Keratinocyte (primary cell): ENCODE measurements around the gene EYS. TPM values are rescaled to one million over a fixed set of nuclear protein-coding genes. Genes with fewer than 3 reads are reported as not detected.

Experiments
- DNase-seq: peaks from one replicate; pipeline ENCODE4 v3.0.0-alpha.2; 2011; ENCODE audit warnings: low read depth, missing footprints, low spot score
- FAIRE-seq: peaks from 2 replicates; lab custom pipeline; 2011; peaks lifted over from hg19 to GRCh38; lab: Jason Lieb, UNC
- H2AFZ ChIP-seq: 2 replicates; pipeline ENCODE4 v1.6.0; 2012; ENCODE audit warnings: low read length, control low read depth, inconsistent platforms; ENCODE audit not compliant: control insufficient read depth
- H3K27ac ChIP-seq: 2 replicates; pipeline ENCODE4 v1.5.1; 2011; ENCODE audit warnings: low read length; ENCODE audit not compliant: control insufficient read depth, insufficient read depth
- H3K27me3 ChIP-seq: 3 replicates; pipeline ENCODE4 v1.6.0; 2011; ENCODE audit warnings: low read length; ENCODE audit not compliant: control insufficient read depth, insufficient read depth; ENCODE audit errors: extremely low read depth
- H3K36me3 ChIP-seq, 2 experiments: 2 replicates in 1 of 2; 3 replicates in 1 of 2; pipeline ENCODE4 v1.5.1; 2011; ENCODE audit warnings: low read length in 2 of 2, mild to moderate bottlenecking in 1 of 2; ENCODE audit not compliant: control insufficient read depth in 2 of 2, insufficient read depth in 2 of 2; ENCODE audit errors: extremely low read depth in 1 of 2
- H3K4me1 ChIP-seq: 3 replicates; pipeline ENCODE4 v1.5.1; 2011; ENCODE audit warnings: low read length; ENCODE audit not compliant: control insufficient read depth, insufficient read depth; ENCODE audit errors: extremely low read depth
- H3K4me2 ChIP-seq: 3 replicates; pipeline ENCODE4 v1.6.0; 2011; ENCODE audit warnings: low read depth, low read length; ENCODE audit not compliant: control insufficient read depth, insufficient read depth; ENCODE audit errors: extremely low read depth
- H3K4me3 ChIP-seq, 3 experiments: fragments of 200-600 bp in 1 of 3; sonication (generic) in 1 of 3; 2 replicates in 2 of 3; 3 replicates in 1 of 3; pipeline ENCODE4 v1.5.1; 2011 to 2016; ENCODE audit warnings: low read length in 3 of 3, mild to moderate bottlenecking in 3 of 3, control low read depth in 2 of 3, inconsistent platforms in 1 of 3, low read depth in 1 of 3, mixed read lengths in 1 of 3, mixed run types in 1 of 3, moderate library complexity in 1 of 3; ENCODE audit not compliant: control insufficient read depth in 2 of 3, insufficient read depth in 2 of 3; ENCODE audit errors: extremely low read depth in 1 of 3
- H3K79me2 ChIP-seq: 2 replicates; pipeline ENCODE4 v1.6.0; 2012; ENCODE audit warnings: low read length; ENCODE audit not compliant: control insufficient read depth, insufficient read depth
- H3K9ac ChIP-seq: 3 replicates; pipeline ENCODE4 v1.6.0; 2011; ENCODE audit warnings: low read length; ENCODE audit not compliant: control insufficient read depth, insufficient read depth; ENCODE audit errors: extremely low read depth
- H3K9me1 ChIP-seq: 3 replicates; pipeline ENCODE4 v1.6.0; 2011; ENCODE audit warnings: low read length; ENCODE audit not compliant: control insufficient read depth, insufficient read depth; ENCODE audit errors: extremely low read depth
- H3K9me3 ChIP-seq: 2 replicates; pipeline ENCODE4 v1.5.1; 2012; ENCODE audit warnings: low read depth, low read length; ENCODE audit not compliant: control insufficient read depth
- H4K20me1 ChIP-seq: 3 replicates; pipeline ENCODE4 v1.6.0; 2011; ENCODE audit warnings: low read length; ENCODE audit not compliant: control insufficient read depth, insufficient read depth; ENCODE audit errors: extremely low read depth
- EZH2 ChIP-seq: IDR thresholded peaks from one replicate; pipeline ENCODE4 v1.6.1; 2012; ENCODE audit warnings: inconsistent platforms, mild to moderate bottlenecking, low read length, moderate library complexity
- dilution Hi-C: fragments of 300-500 bp; cut with MboI; formaldehyde crosslinking; loops from one replicate; pipeline ENCODE4 v1.7.0; 2020; ENCODE audit warnings: low sequenced_read_pairs; ENCODE audit not compliant: extremely low pct_ligation_motif_present
- polyA plus RNA-seq, 5 experiments: library from polyadenylated mRNA; depleted of rRNA in 3 of 5; stranded (reverse) in 3 of 5; stranded (forward) in 1 of 5; unstranded in 1 of 5; fragments of >200 nt; gene quantifications; 1 replicate in 1 of 5; 2 replicates in 3 of 5; 3 replicates in 1 of 5; pipeline versions ENCODE4 v1.2.1 to v1.2.3, GENCODE V29; 2011 to 2012; ENCODE audit warnings: missing spikeins in 2 of 5, low read depth in 1 of 5, low replicate concordance in 1 of 5
- TF ChIP-seq, protein P1 (sequence below), 3 experiments: IDR thresholded peaks in 1 of 3; conservative IDR thresholded peaks in 1 of 3; optimal IDR thresholded peaks in 1 of 3; 2 replicates in 2 of 3; 3 replicates in 1 of 3; pipeline versions ENCODE3 to v1.5.1; 2011; ENCODE audit warnings: low read length in 3 of 3, mild to moderate bottlenecking in 3 of 3, moderate library complexity in 2 of 3, control low read depth in 1 of 3, inconsistent platforms in 1 of 3; ENCODE audit not compliant: insufficient read depth in 2 of 3; ENCODE audit errors: extremely low read depth in 1 of 3

Gene EYS
- polyA plus RNA-seq, 1 donor (not counting 4 experiments of a cell fraction or from before 2014, with no cell fraction given) = 0.34 TPM

- TF ChIP-seq EZH2 = no peak
- TF ChIP-seq, protein P1, sequence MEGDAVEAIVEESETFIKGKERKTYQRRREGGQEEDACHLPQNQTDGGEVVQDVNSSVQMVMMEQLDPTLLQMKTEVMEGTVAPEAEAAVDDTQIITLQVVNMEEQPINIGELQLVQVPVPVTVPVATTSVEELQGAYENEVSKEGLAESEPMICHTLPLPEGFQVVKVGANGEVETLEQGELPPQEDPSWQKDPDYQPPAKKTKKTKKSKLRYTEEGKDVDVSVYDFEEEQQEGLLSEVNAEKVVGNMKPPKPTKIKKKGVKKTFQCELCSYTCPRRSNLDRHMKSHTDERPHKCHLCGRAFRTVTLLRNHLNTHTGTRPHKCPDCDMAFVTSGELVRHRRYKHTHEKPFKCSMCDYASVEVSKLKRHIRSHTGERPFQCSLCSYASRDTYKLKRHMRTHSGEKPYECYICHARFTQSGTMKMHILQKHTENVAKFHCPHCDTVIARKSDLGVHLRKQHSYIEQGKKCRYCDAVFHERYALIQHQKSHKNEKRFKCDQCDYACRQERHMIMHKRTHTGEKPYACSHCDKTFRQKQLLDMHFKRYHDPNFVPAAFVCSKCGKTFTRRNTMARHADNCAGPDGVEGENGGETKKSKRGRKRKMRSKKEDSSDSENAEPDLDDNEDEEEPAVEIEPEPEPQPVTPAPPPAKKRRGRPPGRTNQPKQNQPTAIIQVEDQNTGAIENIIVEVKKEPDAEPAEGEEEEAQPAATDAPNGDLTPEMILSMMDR (optimal IDR thresholded peaks at IDR 0.05 in 1 of 3, IDR thresholded peaks at IDR 0.05 in 1 of 3, conservative IDR thresholded peaks at IDR 0.05 in 1 of 3; ENCODE audit: extremely low read depth in 1 of 3, insufficient read depth in 2 of 3, low read length in 3 of 3) = no peak
- Histone ChIP-seq H4K20me1 (no peaks in the 10 kb centered on the region), H3K4me1 (no peaks in the 10 kb centered on the region), H3K9me1 (no peaks in the 10 kb centered on the region), H3K27me3 (no peaks in the 10 kb centered on the region), H3K4me3 (no peak overlapping the region), H3K9ac (no peak overlapping the region), H3K9me3 (no peaks in the 10 kb centered on the region), H3K4me2 (no peak overlapping the region), H3K36me3 (no peaks in the 10 kb centered on the region), H2AFZ (no peak overlapping the region), H3K79me2 (peaks cover 30% of the 10 kb centered on the region), H3K27ac (no peak overlapping the region)
- dilution Hi-C loops = no loop called here
- DNase-seq (no peak), FAIRE-seq (no peak)
Observed at GRCh38 chr6:63675138-63675537, 2031.9 kb downstream of the EYS start.

GRCh38 chr6:63674635-63675034 is 2032.4 kb downstream of the EYS start:
- Histone ChIP-seq H3K4me1 (no peaks in the 10 kb centered on the region), H3K4me2 (no peak overlapping the region), H4K20me1 (no peaks in the 10 kb centered on the region), H3K79me2 (peaks cover 33% of the 10 kb centered on the region), H3K9me3 (no peaks in the 10 kb centered on the region), H3K9ac (no peak overlapping the region), H2AFZ (no peak overlapping the region), H3K9me1 (no peaks in the 10 kb centered on the region), H3K4me3 (no peak overlapping the region), H3K27me3 (no peaks in the 10 kb centered on the region), H3K27ac (no peak overlapping the region), H3K36me3 (no peaks in the 10 kb centered on the region)
- FAIRE-seq (no peak), DNase-seq (no peak)
- no peak for TF ChIP-seq EZH2
- dilution Hi-C loops = no loop called here

- Histone ChIP-seq H3K4me2 (no peak overlapping the region), H2AFZ (no peak overlapping the region), H3K79me2 (peaks cover 33% of the 10 kb centered on the region), H3K9ac (no peak overlapping the region), H3K9me1 (no peaks in the 10 kb centered on the region), H3K9me3 (no peaks in the 10 kb centered on the region), H3K27me3 (no peaks in the 10 kb centered on the region), H3K36me3 (no peaks in the 10 kb centered on the region), H4K20me1 (no peaks in the 10 kb centered on the region), H3K27ac (no peak overlapping the region), H3K4me1 (no peaks in the 10 kb centered on the region), H3K4me3 (no peak overlapping the region)
- TF ChIP-seq, protein P1 (optimal IDR thresholded peaks at IDR 0.05 in 1 of 3, IDR thresholded peaks at IDR 0.05 in 1 of 3, conservative IDR thresholded peaks at IDR 0.05 in 1 of 3; ENCODE audit: extremely low read depth in 1 of 3, insufficient read depth in 2 of 3, low read length in 3 of 3) = no peak
- no peak for TF ChIP-seq EZH2
- dilution Hi-C loops = no loop called here
- FAIRE-seq (no peak), DNase-seq (no peak)
Observed at GRCh38 chr6:63673692-63674091, 2033.3 kb downstream of the EYS start.
